ENCODE measurements around the gene LGR5. TPM values are rescaled to one million over a fixed set of nuclear protein-coding genes. Genes with fewer than 3 reads are reported as not detected.

The LGR5 gene
- total RNA-seq, 4 donors from 2014 or later, result 0.21 TPM; not detected in 3

GRCh38 chr12:71605039-71605438, 165.4 kb downstream of the LGR5 start:
- Histone ChIP-seq H3K9me3 (no peaks in the 10 kb centered on the region), H3K27ac (no peak overlapping the region), H3K36me3 (peaks cover 0 to 47% (median 0%) of the 10 kb centered on the region in 3 donors), H3K27me3 (no peaks in the 10 kb centered on the region), H3K4me1 (no peaks in the 10 kb centered on the region), H3K4me3 (no peak overlapping the region)
- TF ChIP-seq, protein P1, sequence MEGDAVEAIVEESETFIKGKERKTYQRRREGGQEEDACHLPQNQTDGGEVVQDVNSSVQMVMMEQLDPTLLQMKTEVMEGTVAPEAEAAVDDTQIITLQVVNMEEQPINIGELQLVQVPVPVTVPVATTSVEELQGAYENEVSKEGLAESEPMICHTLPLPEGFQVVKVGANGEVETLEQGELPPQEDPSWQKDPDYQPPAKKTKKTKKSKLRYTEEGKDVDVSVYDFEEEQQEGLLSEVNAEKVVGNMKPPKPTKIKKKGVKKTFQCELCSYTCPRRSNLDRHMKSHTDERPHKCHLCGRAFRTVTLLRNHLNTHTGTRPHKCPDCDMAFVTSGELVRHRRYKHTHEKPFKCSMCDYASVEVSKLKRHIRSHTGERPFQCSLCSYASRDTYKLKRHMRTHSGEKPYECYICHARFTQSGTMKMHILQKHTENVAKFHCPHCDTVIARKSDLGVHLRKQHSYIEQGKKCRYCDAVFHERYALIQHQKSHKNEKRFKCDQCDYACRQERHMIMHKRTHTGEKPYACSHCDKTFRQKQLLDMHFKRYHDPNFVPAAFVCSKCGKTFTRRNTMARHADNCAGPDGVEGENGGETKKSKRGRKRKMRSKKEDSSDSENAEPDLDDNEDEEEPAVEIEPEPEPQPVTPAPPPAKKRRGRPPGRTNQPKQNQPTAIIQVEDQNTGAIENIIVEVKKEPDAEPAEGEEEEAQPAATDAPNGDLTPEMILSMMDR (IDR thresholded peaks at IDR 0.05), result no peak
- TF ChIP-seq POLR2A (IDR thresholded peaks at IDR 0.05), result no peak
- 50 to 63% methylated on average over 3 of the region's 3 CpGs for WGBS, 2 donors
- intact Hi-C loops (cut with DNase I), result no loop called here
- DNase-seq, result no peak

- no peaks in the 10 kb centered on the region for H3K27me3 ChIP-seq
- H3K36me3 ChIP-seq, result peaks cover 0 to 73% (median 4%) of the 10 kb centered on the region in 3 donors
- no peaks in the 10 kb centered on the region for H3K9me3 ChIP-seq
- DNase-seq, result no peak
- H3K4me1 ChIP-seq, result no peaks in the 10 kb centered on the region
- no peak overlapping the region for H3K4me3 ChIP-seq
- intact Hi-C loops (cut with DNase I), result no loop called here
- WGBS, 2 donors, result 72 to 89% methylated on average over 4 of the region's 4 CpGs
- TF ChIP-seq POLR2A (IDR thresholded peaks at IDR 0.05), result no peak
- TF ChIP-seq, protein P1 (IDR thresholded peaks at IDR 0.05), result no peak
- no peak overlapping the region for H3K27ac ChIP-seq
Measured at GRCh38 chr12:71607494-71608330, 168.1 kb downstream of the LGR5 start.

DNA sequence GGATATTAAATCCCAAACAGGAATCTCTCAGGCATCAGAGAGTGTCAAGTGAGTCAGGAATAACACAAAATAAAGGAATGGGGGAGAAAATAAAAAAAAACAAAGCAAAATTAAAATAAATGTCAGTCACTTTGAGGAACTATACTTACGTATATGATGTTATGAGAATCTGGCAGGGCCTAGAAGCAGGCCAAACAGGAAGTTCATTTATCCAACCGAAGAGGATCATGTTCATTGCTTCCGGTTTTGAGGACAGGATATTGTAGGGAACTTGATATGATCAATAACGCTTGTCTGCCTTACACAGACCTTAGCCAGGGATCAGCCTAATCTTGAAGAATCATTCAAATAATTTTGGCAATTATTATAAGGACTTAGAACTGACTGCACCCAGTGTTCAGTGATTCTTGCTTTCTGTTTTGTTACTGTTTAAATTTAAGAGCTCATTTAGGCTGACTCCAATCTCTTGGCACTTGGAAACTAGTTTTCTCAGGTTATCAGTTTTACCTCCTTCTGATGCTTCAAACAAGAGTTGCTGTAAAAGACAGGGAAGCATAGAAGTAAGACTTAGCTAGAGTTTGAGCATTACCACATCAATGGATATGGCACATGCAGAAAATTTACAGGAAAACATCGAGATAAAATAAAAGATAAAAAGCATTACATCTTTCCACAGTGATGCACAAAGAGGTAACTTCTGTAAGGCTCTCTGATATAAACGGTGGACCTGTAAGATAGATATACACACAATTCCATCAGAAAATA, 170.6 kb downstream of the LGR5 start:
- 70 to 78% methylated on average over 6 of the region's 6 CpGs for WGBS, 2 donors
- intact Hi-C loops (cut with DNase I), result no loop called here
- TF ChIP-seq, protein P1 (IDR thresholded peaks at IDR 0.05), result no peak
- no peak for DNase-seq
- no peak overlapping the region for H3K4me3 ChIP-seq
- no peaks in the 10 kb centered on the region for H3K4me1 ChIP-seq
- H3K27ac ChIP-seq, result no peak overlapping the region
- H3K27me3 ChIP-seq, result no peaks in the 10 kb centered on the region
- peaks cover 0 to 98% (median 10%) of the 10 kb centered on the region in 3 donors for H3K36me3 ChIP-seq
- no peaks in the 10 kb centered on the region for H3K9me3 ChIP-seq

GRCh38 chr12:71621938-71622337, 182.3 kb downstream of the LGR5 start:
- no peak overlapping the region for H3K4me3 ChIP-seq
- H3K9me3 ChIP-seq, result no peaks in the 10 kb centered on the region
- H3K4me1 ChIP-seq, result peaks cover 0 to 3% (median 0%) of the 10 kb centered on the region in 3 donors
- TF ChIP-seq, protein P1 (IDR thresholded peaks at IDR 0.05), result no peak
- 100% methylated on average over 1 of the region's 1 CpG for WGBS, 2 donors
- H3K27ac ChIP-seq, result no peak overlapping the region
- H3K27me3 ChIP-seq, result no peaks in the 10 kb centered on the region
- H3K36me3 ChIP-seq, result peaks cover 9 to 100% (median 52%) of the 10 kb centered on the region in 3 donors
- DNase-seq, result no peak
- intact Hi-C loops (cut with DNase I), result no loop called here

DNA sequence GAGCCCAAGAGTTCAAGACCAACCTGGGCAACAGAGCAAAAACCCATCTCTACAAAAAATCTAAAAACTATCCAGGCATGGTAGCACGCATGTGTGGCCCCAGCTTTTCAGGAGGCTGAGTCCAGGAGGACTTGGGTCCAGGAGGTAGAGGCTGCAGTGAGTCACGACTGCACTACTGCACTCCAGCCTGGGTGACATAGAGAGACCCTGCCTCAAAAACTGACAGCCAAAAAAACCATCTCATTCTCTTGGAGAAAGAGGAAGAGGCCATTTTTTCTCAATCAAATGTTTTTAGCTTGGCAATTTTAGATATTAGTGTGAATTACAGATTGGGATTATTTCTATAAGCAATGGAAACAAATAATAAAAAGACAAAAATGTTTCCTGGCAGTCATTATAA, 185.9 kb downstream of the LGR5 start:
- H3K4me1 ChIP-seq, result peaks cover 0 to 7% (median 0%) of the 10 kb centered on the region in 3 donors
- no peak overlapping the region for H3K27ac ChIP-seq
- H3K36me3 ChIP-seq, result peaks cover 9 to 100% (median 33%) of the 10 kb centered on the region in 3 donors
- H3K4me3 ChIP-seq, result no peak overlapping the region
- 89 to 93% methylated on average over 2 of the region's 2 CpGs for WGBS, 2 donors
- intact Hi-C loops (cut with DNase I), result no loop called here
- TF ChIP-seq POLR2A (IDR thresholded peaks at IDR 0.05), result no peak
- TF ChIP-seq, protein P1 (IDR thresholded peaks at IDR 0.05), result no peak
- no peaks in the 10 kb centered on the region for H3K9me3 ChIP-seq
- DNase-seq, result no peak
- H3K27me3 ChIP-seq, result no peaks in the 10 kb centered on the region

All from esophagus squamous epithelium (tissue), 5 donors.